Type B pancreatic cell (in vitro differentiated cells): Measurements from ENCODE around the gene ACTA2. TPM values are rescaled to one million over a fixed set of nuclear protein-coding genes. Genes with fewer than 3 reads are reported as not detected.

Experiments used
- DNase-seq: peaks from one replicate; pipeline ENCODE4 v3.0.0; 2021; ENCODE audit warnings: mixed read lengths; ENCODE audit not compliant: unreplicated experiment; ENCODE audit errors: extremely low spot score
- H3K27ac Mint-ChIP-seq: 2 replicates; pipeline ENCODE4 v1.8.0; 2021; ENCODE audit warnings: mild to moderate bottlenecking, mixed read lengths
- H3K27me3 Mint-ChIP-seq: 2 replicates; pipeline ENCODE4 v1.8.0; 2021; ENCODE audit warnings: mixed read lengths
- H3K36me3 Mint-ChIP-seq: 2 replicates; pipeline ENCODE4 v1.8.0; 2021; ENCODE audit warnings: mixed read lengths
- H3K4me1 Mint-ChIP-seq: one replicate; pipeline ENCODE4 v1.8.0; 2021; ENCODE audit warnings: mixed read lengths; ENCODE audit not compliant: unreplicated experiment
- H3K4me3 Mint-ChIP-seq: 2 replicates; pipeline ENCODE4 v1.8.0; 2021; ENCODE audit warnings: mild to moderate bottlenecking, mixed read lengths
- H3K9me3 Mint-ChIP-seq: 2 replicates; pipeline ENCODE4 v1.8.0; 2021; ENCODE audit warnings: mixed read lengths
- total RNA-seq: library from RNA; stranded (reverse); gene quantifications from 2 replicates; pipeline ENCODE4 v1.2.1, GENCODE V29; 2021; ENCODE audit warnings: low replicate concordance
- TF ChIP-seq, protein P1 (sequence below): fragments of 200-600 bp; sonication (generic); conservative IDR thresholded peaks from 2 replicates; pipeline ENCODE4 v1.5.0; 2021; ENCODE audit warnings: antibody characterized with exemption, mild to moderate bottlenecking

Gene ACTA2
- total RNA-seq, 1 donor from 2014 or later: 76.5 TPM

DNA sequence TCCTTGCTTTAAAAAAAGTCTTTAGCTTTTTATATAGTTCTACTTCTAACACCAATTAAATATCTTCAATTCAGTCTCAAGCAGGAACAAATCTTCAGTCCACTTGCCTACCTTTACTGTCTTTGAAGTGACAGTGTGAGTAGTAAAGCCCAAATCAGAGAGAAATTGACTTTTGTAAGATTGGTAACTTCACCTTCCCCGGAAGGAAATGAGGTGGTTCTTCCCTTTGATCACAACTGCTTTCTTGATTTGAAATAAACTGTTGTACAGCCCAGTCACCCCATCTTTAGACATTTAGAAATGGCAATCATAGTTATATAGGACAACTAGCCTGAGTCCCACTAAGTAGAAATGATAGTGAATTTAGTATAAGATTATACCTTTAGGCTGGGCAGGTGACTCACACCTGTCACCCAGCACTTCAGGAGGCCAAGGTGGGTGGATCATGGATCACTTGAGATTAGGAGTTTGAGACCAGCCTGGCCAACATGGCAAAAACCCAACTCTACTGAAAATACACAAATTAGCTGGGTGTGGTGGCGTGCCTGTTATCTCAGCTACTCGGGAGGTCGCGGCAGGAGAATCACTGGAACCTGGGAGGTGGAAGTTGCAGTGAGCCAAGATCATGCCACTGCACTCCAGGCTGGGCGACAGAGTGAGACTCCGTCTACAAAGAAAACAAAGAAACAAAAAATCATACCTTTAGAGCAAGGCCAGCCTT is 42.7 kb upstream of the ACTA2 start:
- Mint-ChIP-seq H3K9me3 (no peaks in the 10 kb centered on the region), H3K4me3 (no peak overlapping the region)
- TF ChIP-seq, protein P1, sequence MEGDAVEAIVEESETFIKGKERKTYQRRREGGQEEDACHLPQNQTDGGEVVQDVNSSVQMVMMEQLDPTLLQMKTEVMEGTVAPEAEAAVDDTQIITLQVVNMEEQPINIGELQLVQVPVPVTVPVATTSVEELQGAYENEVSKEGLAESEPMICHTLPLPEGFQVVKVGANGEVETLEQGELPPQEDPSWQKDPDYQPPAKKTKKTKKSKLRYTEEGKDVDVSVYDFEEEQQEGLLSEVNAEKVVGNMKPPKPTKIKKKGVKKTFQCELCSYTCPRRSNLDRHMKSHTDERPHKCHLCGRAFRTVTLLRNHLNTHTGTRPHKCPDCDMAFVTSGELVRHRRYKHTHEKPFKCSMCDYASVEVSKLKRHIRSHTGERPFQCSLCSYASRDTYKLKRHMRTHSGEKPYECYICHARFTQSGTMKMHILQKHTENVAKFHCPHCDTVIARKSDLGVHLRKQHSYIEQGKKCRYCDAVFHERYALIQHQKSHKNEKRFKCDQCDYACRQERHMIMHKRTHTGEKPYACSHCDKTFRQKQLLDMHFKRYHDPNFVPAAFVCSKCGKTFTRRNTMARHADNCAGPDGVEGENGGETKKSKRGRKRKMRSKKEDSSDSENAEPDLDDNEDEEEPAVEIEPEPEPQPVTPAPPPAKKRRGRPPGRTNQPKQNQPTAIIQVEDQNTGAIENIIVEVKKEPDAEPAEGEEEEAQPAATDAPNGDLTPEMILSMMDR: no peak

DNA sequence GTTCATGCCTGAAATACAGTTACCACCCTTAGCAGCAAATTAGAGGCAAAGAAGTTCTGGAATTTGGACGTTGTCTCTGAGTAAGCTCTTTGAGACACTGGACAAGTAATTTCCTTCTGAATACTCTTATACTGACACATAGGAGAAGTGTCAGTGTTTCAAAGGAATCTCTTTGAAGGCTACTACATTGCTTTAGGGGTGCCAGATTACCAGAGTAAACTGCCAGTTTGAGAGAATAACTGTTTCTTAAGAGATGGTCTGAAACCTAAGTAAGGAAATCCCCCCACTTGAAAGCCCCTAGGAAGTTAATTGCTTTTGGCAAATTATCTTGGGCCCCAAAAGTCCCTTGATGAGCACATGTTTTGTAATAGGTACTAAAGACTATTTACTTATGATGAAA is 41.4 kb upstream of the ACTA2 start:
- H3K4me3 Mint-ChIP-seq: no peak overlapping the region
- H3K27ac Mint-ChIP-seq: no peak overlapping the region
- H3K9me3 Mint-ChIP-seq: no peaks in the 10 kb centered on the region
- H3K27me3 Mint-ChIP-seq: peaks cover 17% of the 10 kb centered on the region
- H3K4me1 Mint-ChIP-seq: peaks cover 26% of the 10 kb centered on the region
- no peak for DNase-seq
- H3K36me3 Mint-ChIP-seq: no peaks in the 10 kb centered on the region
- TF ChIP-seq, protein P1: no peak

More for the DNA sequence above, 42.7 kb upstream of the ACTA2 start:
- Mint-ChIP-seq H3K27ac (no peak overlapping the region), H3K4me1 (peaks cover 18% of the 10 kb centered on the region), H3K27me3 (peaks cover 12% of the 10 kb centered on the region), H3K36me3 (no peaks in the 10 kb centered on the region)
- no peak for DNase-seq

DNA sequence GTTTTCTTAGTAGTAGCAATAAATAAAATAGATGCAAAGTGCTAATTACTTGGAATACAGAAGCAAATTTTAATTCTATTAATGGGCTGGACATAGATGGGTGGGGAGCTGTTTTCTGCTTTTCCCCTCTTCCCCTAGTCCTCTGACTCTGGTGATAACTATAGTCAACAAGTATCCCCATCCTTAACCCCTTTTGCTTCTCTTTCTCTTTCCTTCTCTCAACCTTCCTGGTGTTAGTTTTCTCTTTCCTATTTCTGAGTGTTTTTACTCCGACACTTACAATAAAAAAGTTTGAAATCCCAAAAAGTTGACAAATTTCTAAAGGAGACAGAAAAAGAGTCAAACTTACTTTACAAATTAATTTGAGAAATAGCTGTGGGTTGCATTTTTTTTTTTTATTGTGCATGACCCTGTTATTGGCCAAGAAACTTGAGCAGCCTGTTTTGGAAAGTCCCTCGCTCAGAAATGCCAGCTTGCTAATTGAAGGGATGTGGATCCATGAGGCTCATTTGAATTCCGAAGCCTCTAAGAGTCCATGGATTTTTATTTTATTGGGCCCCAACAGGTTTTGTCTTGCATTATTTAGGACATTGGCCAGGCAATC is 40.5 kb upstream of the ACTA2 start:
- no peak for DNase-seq
- H3K4me1 Mint-ChIP-seq: peaks cover 26% of the 10 kb centered on the region
- peaks cover 17% of the 10 kb centered on the region for H3K27me3 Mint-ChIP-seq
- peak overlapping the region; percentile 41 for H3K27ac Mint-ChIP-seq
- no peaks in the 10 kb centered on the region for H3K36me3 Mint-ChIP-seq
- no peaks in the 10 kb centered on the region for H3K9me3 Mint-ChIP-seq
- peak overlapping the region; percentile 74 for H3K4me3 Mint-ChIP-seq
- TF ChIP-seq, protein P1: no peak

DNA sequence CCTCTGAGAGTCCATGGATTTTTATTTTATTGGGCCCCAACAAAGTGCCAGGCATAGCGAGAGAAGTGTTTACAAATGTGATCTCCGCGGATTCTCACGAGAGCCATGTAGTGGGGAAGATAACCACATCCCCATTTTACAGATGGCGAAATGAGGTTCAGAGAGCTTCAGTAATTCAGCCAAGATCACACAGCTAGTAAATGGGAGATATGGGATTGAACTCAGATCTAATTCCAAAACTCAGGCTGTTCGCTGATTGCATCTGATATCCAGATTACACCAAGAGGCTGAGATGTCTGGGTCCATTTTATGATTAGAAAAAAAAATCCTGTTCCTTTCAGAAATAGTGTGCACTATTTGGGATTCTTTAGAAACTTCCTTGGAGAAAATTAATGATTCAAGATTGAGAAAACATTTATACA is 39.3 kb upstream of the ACTA2 start:
- Mint-ChIP-seq H3K4me3 (peak overlapping the region; percentile 98), H3K36me3 (no peaks in the 10 kb centered on the region), H3K9me3 (no peaks in the 10 kb centered on the region), H3K27me3 (peaks cover 17% of the 10 kb centered on the region), H3K27ac (peak overlapping the region; percentile 90), H3K4me1 (peaks cover 26% of the 10 kb centered on the region)
- no peak for DNase-seq
- TF ChIP-seq, protein P1: no peak

DNA sequence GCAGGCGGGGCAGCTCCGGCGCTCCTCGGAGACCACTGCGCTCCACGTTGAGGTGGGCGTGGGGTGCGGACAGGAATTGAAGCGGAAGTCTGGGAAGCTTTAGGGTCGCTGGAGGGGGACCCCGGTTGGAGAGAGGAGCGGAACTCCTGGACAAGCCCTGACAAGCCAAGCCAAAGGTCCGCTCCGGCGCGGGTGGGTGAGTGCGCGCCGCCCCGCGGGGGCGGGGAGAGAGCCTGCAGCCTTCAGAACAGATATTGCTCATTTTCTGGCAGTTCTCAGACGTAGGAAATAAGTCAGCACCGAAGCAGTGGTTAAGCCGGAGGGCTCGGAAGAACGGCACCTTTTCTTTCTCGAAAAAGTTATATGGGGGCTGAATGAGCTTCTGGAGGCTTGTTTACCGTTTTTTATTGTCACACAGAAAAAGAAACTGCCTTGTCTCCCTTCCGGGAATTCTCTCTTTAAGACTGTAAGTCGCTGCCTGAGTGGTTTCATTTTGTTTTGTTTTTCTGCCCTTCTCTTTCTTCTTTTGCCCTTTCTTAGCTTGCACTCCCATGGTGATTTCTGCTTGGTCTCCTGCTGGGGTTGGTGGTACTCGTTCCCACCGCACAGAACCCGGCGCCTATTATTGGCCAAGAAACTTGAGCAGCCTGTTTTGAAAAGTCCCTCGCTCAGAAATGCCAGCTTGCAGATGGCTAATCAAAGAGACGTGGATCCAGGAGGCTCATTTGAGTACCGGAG is 38.8 kb upstream of the ACTA2 start:
- peaks cover 17% of the 10 kb centered on the region for H3K27me3 Mint-ChIP-seq
- TF ChIP-seq, protein P1: no peak
- peak overlapping the region; percentile 90 for H3K27ac Mint-ChIP-seq
- no peaks in the 10 kb centered on the region for H3K9me3 Mint-ChIP-seq
- no peaks in the 10 kb centered on the region for H3K36me3 Mint-ChIP-seq
- peak; percentile 73 for DNase-seq
- peak overlapping the region; percentile 98 for H3K4me3 Mint-ChIP-seq
- peaks cover 26% of the 10 kb centered on the region for H3K4me1 Mint-ChIP-seq
